ENCODE measurements around the gene PIK3R5. TPM values are rescaled to one million over a fixed set of nuclear protein-coding genes. Genes with fewer than 3 reads are reported as not detected.

The PIK3R5 gene
- total and polyA plus RNA-seq, 2 donors (not counting 3 experiments of a cell fraction or from before 2014, with no cell fraction given) = not detected

- H2AFZ ChIP-seq (ENCODE audit: low read depth, low read length) = no peak overlapping the region
- intact Hi-C loops (cut with micrococcal nuclease) (no loop called here), dilution Hi-C loops (cut with MboI; ENCODE audit: extremely low pct_ligation_motif_present, low sequenced_read_pairs) (no loop called here)
- H3K27ac ChIP-seq (ENCODE audit: insufficient read depth, low read depth, low read length) = no peak overlapping the region
- DNase-seq (ENCODE audit: low read depth, low spot score) = no peak
- peaks cover 2% of the 10 kb centered on the region for H3K9me3 ChIP-seq (replicated peaks; ENCODE audit: control insufficient read depth, insufficient read depth, low read length)
- H3K36me3 ChIP-seq (ENCODE audit: control insufficient read depth in 2 of 2, extremely low read depth in 1 of 2, insufficient read depth in 2 of 2, low read length in 2 of 2) = no peaks in the 10 kb centered on the region
- BruUV-seq (replicated peaks) = no TSS peak
- CTCF ChIA-PET = no interaction called here
- TF ChIP-seq MYC (IDR thresholded peaks at IDR 0.05; ENCODE audit: low read depth, low read length) = no peak
- TF ChIP-seq FOS (IDR thresholded peaks at IDR 0.05; ENCODE audit: borderline replicate concordance, insufficient read depth, low read length) = no peak
- TF ChIP-seq MAX (IDR thresholded peaks at IDR 0.05; ENCODE audit: insufficient read depth, insufficient read length) = no peak
- TF ChIP-seq POLR2A (IDR thresholded peaks at IDR 0.05; ENCODE audit: low read depth, low read length) = no peak
- no peak for TF ChIP-seq GATA2 (IDR thresholded peaks at IDR 0.05; ENCODE audit: insufficient read depth, insufficient read length, low read depth, low read length)
- TF ChIP-seq POLR2AphosphoS5 (IDR thresholded peaks at IDR 0.05; ENCODE audit: insufficient read depth, low read depth, low read length) = no peak
- TF ChIP-seq JUN (IDR thresholded peaks at IDR 0.05; ENCODE audit: borderline replicate concordance, insufficient read depth, insufficient read length, low read depth) = no peak
- no peak for TF ChIP-seq EZH2 (IDR thresholded peaks at IDR 0.05; ENCODE audit: borderline replicate concordance, low read depth, low read length, severe bottlenecking)
- TF ChIP-seq CTCF (IDR thresholded peaks at IDR 0.05; ENCODE audit: extremely low read depth in 1 of 2, insufficient read depth in 1 of 2, low read depth in 1 of 2, low read length in 2 of 2) = no peak
- no peaks in the 10 kb centered on the region for H3K4me1 ChIP-seq (ENCODE audit: control insufficient read depth, extremely low read depth, insufficient read depth, low read length)
- no peak overlapping the region for H3K4me2 ChIP-seq (ENCODE audit: insufficient read depth, low read length)
- no peaks in the 10 kb centered on the region for H3K9me1 ChIP-seq (replicated peaks; ENCODE audit: control insufficient read depth, extremely low read depth, insufficient read depth, low read length)
- H3K4me3 ChIP-seq (replicated peaks in 1 of 3; ENCODE audit: insufficient read depth in 1 of 3, low read depth in 1 of 3, low read length in 3 of 3) = no peak overlapping the region
- H3K27me3 ChIP-seq (ENCODE audit: control insufficient read depth in 2 of 2, insufficient read depth in 2 of 2, low read length in 2 of 2) = no peaks in the 10 kb centered on the region
- no peaks in the 10 kb centered on the region for H3K79me2 ChIP-seq (ENCODE audit: control insufficient read depth, insufficient read depth, low read length)
- no peak overlapping the region for H3K9ac ChIP-seq (replicated peaks; ENCODE audit: extremely low read depth, insufficient read depth, low read length)
- POLR2A ChIA-PET = no interaction called here
- FAIRE-seq = no peak
- H4K20me1 ChIP-seq (replicated peaks; ENCODE audit: control insufficient read depth, extremely low read depth, insufficient read depth, low read length) = no peaks in the 10 kb centered on the region
These were observed 37.2 kb downstream of the PIK3R5 start for GRCh38 chr17:8928347-8928746.

Data from endothelial cell of umbilical vein (primary cell).